Stimulated activated naive CD8-positive, alpha-beta T cell treated with anti-CD3 and anti-CD28 coated beads, Interleukin-15, Interleukin-2, amounts not matched to agents 100 U/mL and 50 U/mL, for 24 hours (primary cell): Measurements from ENCODE around the gene NARS2.
A peak's percentile ranks its signal among the peaks of the same experiment; 100 is the strongest.
"Not testable (repeated sequence)": the region's sequence is repeated elsewhere in the genome, so short reads cannot be mapped to it uniquely, and the experiment has no call there.

ENCODE experiments used
- ATAC-seq: fragments of 150-1000 bp; cut with Tn5 transposase; one replicate; pipeline ENCODE4 v1.10.0; 2021
- DNase-seq: peaks from one replicate; pipeline ENCODE4 v3.0.0; 2021

Gene NARS2

DNA sequence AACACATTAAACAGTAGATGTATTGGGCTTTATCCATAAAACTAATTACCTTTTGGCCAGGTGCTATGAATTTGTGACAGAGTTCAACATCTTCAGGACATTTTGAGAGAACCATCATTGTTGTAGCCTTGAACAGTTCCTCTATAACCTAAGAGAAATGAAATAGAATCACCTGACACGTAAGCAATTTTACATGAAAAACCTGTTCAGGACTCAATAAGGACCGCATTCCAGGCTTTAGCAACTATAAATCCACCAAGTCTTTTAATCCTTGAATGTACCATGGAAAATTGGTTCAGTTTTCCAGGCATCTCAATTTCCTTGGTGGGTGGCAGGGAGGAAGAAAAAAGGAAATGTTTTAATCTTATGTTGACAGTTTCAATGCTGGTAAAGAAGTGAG, 96.1 kb downstream of the NARS2 start:
- no peak for ATAC-seq
- DNase-seq = no peak

DNA sequence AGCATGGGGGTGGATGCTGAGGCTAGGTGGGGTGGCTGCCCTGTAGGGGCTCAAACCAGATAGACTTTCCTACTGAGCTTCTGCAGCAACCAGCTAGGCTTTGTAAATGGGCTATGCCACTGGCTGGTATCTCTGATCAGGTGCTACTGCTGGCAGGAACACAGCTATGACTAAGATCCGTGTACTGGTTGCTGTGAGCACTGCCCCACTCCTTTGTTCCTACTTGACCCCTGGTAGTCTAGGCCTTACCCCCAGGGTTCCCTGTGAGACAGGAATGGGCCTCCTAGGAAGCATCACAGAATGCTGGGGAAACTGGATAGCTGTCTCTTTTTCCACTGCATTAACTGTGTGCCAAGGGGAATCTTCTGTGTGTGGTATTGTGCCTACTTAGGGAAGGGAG, 98.6 kb downstream of the NARS2 start:
- DNase-seq (no peak), ATAC-seq (no peak)

GRCh38 chr11:78474451-78474850, 100.2 kb downstream of the NARS2 start:
- DNase-seq = no peak
- no peak for ATAC-seq

- DNase-seq (no peak), ATAC-seq (no peak)
Measured at GRCh38 chr11:78472905-78473304, 101.8 kb downstream of the NARS2 start.

DNA sequence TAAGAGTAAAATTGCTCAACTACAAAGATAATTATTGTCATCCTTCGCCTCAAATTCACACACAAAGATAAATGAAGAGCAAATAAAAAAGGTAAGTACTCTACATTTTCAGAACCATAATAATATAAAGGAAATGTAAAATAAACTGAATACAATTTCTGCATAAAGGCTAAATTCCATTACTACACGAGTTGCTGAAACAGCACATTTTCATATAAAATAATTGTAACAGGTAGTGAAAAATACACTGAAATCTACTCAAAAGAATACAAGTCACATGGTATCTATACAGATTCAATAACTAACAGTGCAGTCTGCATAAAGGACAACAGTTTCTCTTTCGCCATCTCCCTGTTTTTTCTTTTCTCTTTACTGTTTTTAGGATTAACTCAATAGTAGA, 102.3 kb downstream of the NARS2 start:
- DNase-seq (no peak), ATAC-seq (no peak)

DNA sequence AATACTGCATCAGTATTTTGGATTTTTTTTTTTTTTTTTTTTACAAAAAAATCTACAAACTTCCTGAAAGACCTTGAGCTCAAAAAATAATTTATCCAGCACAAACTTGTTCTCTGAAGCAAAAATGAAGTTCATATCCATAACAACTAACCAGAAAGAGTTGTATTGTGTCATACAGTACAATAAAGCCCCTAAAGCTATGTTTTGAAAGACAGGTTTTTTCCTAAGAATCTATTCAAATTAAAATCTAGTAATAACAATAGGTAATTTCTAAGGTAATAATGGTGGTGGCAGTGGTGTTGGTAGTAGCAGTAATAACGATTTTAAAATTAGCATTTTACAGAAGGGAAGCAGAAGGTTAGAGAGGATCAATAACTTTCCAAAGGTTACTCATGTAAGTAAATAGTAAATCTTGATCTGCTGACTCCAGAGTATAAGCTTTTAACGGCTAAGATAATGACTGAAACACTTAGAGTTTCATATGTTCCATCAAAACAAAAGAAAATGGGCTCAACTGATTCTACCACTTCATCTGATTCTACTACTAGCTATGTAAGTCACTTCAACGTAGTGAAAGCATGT, 103.7 kb downstream of the NARS2 start:
- ATAC-seq (no peak), DNase-seq (no peak)

- DNase-seq (no peak), ATAC-seq (no peak)
Measured at GRCh38 chr11:78469896-78470295, 104.8 kb downstream of the NARS2 start.

- DNase-seq (no peak), ATAC-seq (no peak)
Measured at GRCh38 chr11:78467931-78468330, 106.7 kb downstream of the NARS2 start.

DNA sequence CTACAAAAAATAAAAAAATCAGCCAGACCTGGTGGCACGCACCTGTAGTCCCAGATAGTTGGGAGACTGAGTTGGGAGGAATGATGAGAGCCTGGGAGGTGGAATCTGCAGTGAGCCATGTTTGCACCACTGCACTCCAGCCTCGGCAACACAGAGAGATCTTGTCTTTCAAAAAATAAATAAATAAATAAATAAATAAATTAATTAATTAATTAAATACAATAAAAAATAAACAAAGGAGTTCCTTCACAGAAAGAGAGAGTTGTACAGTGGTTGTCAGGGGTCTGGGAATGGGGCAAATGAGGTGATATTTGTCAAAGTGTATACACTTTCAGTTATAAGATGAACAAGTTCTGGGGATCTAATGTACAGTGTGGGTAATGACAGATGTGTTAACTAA, 107.3 kb downstream of the NARS2 start:
- ATAC-seq (no peak), DNase-seq (no peak)

DNA sequence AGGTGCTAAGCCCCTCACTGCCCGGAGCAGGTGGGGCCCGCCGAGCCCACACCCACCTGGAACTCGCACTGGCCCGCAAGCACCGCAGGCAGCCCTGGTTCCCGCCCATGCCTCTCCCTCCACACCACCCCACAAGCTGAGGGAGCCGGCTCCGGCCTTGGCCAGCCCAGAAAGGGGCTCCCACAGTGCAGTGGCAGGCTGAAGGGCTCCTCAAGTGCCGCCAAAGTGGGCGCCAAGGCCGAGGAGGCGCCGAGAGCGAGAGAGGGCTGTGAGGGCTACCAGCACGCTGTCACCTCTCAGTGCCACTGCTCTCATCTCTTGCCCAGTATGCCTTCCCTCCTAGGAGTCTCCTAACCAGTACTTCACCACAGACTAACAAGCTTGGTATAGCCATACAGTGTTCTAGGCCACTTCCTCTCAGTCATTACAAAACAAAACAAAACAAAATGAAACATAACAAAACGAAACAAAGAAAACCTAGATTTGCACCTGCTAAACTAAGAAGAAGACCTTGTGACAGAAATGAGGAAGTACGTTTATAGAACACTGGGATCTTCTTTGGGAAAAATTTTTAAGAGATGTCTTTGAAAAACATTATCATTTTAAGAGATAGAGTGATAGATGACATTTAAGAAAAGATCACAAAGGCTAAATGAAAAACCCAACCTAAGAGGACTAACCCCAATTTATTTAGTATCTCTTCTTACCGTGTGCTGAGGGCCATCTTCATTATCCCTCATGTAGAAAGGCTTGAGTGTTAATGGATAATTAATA, 109.3 kb downstream of the NARS2 start:
- peak; percentile 11 for DNase-seq

DNA sequence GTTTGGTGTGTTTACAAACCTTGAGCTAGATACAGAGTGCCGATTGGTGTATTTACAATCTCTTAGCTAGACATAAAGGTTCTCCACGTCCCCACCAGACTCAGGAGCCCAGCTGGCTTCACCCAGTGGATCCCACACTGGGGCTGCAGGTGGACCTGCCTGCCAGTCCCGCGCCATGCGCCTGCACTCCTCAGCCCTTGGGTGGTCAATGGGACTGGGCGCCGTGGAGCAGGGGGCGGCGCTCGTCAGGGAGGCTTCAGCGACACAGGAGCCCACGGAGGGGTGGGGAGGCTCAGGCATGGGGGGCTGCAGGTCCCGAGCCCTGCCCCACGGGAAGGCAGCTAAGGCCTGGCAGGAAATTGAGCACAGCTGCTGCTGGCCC, 109.9 kb downstream of the NARS2 start:
- not testable (repeated sequence) for ATAC-seq, DNase-seq

More for the DNA sequence above, 109.3 kb downstream of the NARS2 start:
- peak; percentile 94 for ATAC-seq

GRCh38 chr11:78460471-78460870, 114.2 kb downstream of the NARS2 start:
- ATAC-seq = no peak
- no peak for DNase-seq

DNA sequence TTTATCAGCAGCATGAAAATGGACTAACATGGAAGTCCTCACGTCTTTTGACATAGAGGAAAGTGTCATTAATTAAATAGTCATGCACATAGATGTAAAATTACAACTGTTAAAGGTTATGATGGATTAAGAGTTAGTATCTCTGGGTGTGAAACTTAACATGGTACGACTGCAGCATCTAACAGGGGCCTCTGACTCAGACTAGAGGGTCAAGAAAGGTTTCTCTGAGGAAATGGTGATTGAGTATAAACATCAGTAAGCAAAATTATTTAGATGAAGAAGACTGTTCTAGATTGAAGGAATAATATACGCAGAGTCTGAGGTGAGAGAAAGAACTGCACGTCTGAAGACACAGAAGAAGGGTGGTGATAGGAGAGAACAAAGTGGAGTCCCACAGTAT, 114.9 kb downstream of the NARS2 start:
- DNase-seq (no peak), ATAC-seq (no peak)

DNA sequence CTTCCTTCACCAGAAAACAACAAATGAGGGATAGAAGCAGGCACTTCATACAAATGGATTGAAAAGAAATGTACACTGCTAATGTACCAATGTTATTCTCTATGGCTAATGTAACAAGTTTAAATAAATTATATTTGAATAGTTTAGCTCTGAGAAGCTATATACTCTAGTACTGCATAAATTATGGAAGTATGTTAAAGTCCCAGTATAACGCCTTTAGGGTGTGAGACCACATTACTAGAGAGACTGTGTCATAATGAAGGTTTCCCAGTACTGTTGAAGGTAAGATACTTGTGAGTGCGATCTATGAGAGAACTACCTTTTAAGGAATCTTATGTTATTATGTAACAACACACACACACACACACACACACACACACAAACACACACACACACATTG, 117.2 kb downstream of the NARS2 start:
- no peak for ATAC-seq

GRCh38 chr11:78453140-78453935, 121.3 kb downstream of the NARS2 start:
- DNase-seq (no peak), ATAC-seq (no peak)

More for the DNA sequence above, 117.2 kb downstream of the NARS2 start:
- DNase-seq = no peak

DNA sequence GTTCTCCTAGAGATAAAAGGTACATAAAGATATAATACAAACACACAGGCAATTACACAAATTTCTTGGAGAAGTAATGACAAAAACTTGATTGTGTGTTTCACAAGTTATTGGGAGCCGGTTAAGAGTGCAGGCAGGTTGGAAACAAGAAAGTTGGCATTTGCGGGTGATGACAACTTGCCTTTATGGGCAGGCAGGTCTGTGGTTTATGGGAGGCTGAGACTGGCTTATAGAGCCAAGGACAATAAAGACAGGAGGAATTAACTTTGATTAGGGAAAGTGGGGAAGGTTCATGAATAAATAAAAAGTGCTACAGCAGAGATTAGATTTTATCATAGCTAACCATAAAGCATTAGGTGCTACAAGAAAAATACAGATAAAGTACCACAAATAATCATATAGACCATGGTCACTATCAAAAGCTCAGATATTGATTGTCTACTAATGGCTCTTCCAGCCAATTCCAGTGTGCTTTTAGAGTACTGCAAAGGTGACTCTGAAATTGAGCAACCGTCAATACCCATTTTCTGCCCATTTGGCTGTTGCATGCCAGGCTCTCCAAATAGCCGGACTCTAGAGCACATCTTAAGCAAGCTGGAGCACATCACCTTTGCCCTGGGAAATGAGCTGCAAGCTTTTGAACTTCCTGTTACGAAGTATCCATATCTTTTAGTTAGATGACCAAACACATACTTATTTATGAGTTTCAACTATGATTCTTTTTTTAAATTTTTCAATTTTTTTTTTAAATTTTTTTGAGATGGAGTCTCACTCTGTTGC, 123.1 kb downstream of the NARS2 start:
- ATAC-seq = no peak
- DNase-seq = no peak

- no peak for DNase-seq
- no peak for ATAC-seq
Measured at GRCh38 chr11:78450866-78451265, 123.8 kb downstream of the NARS2 start.

DNA sequence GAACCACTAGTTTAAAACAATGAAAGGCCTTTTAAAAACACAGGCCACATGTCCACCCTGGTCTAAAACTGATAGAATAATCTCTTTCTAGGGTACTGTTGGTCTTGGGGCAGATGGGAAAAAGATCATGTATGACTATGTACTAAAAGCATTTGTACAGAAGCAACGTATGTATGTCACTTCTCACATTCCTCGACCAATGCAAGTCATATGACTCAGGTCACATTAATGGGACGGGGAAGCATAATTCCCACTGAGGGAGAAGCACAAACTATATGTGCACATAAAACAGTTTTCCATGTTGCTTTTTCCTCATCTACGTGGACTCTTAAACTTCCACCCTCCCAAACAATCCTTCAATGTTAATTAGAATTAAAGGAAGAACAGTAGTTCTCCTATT, 124.8 kb downstream of the NARS2 start:
- ATAC-seq (no peak), DNase-seq (no peak)

DNA sequence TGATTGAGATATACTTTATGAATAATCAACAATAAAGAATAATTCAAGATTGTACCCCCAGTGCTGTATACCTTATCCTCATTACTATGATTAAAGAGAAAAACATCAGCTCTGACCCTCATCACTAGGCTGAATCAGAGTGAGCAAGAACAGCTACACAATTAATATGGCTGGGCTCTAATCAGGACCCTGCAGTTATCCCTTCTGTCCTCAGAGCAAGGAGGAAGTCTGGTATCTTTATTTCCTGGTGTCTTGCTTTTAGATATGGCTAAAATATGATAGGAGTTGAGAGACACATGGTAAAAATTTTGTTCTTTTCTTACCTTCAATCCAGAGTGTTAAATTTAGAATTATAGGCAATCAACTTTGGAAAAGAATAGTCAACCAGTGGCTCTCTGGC, 128.5 kb downstream of the NARS2 start:
- ATAC-seq (no peak), DNase-seq (no peak)

- DNase-seq (no peak), ATAC-seq (no peak)
Measured at GRCh38 chr11:78444726-78445125, 129.9 kb downstream of the NARS2 start.

DNA sequence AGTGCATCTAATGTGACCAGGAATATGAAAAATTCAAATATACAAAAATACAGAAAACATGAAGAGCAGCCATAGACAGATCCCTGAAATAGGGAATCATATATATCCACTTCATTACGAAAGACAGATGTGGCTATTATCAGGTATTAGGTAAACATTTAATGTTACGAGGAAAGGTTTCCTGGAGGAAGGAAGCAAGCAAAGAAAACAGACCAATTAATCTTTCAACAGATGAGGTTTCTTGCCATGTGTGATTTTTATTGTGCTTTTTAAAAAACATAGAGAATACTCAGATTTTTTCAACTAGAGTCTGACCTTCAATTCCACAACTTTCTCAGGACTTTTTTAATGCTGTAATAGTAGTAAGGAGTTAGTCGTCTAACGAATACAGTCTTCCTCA, 132.7 kb downstream of the NARS2 start:
- ATAC-seq (no peak), DNase-seq (no peak)

GRCh38 chr11:78438298-78438975, 136.2 kb downstream of the NARS2 start:
- ATAC-seq = no peak
- no peak for DNase-seq
